Suppressor macrophage (primary cell): ENCODE results near the gene PNMA8C.
"Not testable (repeated sequence)": the region's sequence is repeated elsewhere in the genome, so short reads cannot be mapped to it uniquely, and the experiment has no call there.

ENCODE experiments used
- DNase-seq, 4 experiments: peaks; one replicate each; pipeline ENCODE4 v3.0.0-alpha.2; 2020 to 2022

The PNMA8C gene

GRCh38 chr19:46411088-46411924, 17.4 kb downstream of the PNMA8C start:
- no peak for DNase-seq

DNA sequence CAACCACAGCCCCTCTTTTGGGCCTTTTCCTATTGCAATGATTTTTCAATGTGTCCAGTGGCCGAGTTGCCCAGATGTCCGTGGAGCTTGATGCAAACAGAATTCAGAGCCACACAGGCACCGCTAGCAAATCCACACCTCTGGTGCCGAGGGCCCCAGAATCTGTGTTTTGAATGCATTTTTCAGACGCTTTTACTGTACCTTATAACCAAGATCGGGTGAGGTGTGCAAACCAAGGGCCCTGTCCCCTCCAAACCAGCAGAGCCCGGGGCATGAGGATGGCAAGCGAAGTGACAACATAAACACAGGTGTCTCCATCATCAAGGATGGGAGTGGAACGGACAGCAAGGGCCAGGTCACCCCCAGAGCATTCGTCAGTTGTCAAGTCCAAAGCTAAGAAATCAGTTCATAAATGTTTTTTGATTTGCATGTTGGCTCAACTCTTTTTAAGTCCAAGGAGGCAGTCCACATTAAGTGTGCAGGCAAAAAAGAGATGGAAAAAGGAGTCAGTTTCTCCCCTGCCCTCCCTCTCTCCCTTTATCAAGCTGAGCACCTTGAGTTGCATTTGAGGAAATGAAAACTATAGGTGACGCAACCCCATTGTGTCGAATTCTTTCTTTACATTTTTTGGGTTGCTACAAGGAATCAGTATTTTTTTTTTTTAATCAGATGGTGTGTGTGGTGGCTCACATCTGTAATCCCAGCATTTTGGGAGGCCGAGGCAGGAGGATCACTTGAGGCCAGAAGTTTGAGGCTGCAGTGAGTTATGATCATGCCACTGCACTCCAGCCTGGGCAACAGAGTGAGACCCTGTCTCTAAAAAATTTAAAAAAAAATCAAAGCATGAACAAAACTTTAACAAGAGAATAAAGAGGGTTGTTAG, 18.3 kb downstream of the PNMA8C start:
- DNase-seq, result no peak

DNA sequence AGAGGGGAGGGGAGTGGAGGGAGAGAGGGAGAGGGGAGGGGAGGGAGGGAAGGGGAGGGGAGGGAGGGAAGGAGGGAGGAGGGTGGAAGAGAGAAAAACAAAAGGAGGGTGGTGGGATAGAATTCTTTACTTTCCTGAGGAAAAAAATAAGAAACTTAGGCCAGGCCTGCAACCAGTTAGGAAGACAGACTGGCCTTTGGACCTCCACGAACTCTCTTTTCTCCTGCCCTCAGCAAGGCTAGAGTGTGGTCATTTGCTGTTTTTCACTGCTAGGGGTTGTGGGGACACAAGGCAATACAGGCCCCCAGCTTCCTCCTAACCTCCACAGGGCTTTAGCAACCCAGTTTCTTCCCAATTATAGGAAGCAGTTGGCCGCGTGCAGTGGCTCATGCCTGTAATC, 19.5 kb downstream of the PNMA8C start:
- DNase-seq, result no peak

DNA sequence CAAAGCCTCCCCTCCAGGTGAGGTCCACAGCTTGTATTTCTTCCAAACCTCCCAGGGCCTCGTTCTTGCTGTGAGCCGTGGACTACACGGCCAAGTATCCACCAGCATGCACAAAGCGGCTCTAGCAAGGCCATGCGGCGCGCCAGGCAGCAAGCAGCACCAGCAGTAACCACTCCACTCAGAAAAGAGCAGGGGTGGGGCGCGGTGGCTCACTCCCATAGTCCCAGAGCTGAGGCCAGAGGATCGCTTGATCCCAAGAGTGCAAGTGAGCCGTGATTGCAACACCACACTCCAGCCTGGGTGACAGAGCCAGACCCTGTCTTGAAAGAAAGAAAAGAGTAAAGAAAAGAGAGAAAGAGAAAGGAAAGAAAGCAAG, 20.1 kb downstream of the PNMA8C start:
- no peak for DNase-seq

DNA sequence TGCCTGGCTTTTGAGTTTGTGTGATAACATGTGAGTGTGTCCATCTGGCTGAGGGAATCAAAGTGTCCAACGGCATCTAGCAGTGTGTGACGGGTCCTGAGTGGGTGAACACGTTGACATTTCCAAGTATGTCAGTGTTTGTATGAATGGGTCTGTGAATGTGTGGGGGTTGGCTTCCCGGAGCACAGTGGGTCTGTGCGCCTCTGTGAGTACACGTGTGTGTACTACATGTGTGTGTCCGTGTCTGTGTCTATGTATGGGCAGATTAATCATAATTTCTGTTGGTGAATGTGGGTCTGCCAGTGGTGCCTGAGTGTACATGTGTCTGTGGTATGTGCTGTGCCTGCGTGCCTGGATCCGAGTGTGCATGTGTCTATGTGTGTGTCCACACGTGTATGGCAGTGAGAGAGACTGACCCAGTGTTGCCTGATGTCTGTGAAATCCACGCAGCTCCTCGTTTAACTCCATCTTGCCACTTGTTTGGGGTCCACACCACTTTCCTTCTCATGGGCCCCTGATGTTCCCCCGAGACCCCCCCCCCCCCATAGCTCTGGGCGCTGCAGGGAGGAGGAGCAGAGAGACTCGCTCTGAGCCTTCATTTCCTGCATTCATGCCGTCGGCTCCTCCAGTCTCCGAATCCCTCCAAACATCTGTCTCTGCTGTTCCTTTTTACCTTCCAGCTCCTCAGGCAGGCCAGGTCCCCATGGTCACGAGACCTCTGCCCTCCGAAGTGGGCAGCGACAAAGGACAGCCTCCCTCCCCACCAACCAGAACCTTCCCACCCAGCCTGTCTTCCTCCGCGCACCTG, 20.7 kb downstream of the PNMA8C start:
- no peak for DNase-seq

DNA sequence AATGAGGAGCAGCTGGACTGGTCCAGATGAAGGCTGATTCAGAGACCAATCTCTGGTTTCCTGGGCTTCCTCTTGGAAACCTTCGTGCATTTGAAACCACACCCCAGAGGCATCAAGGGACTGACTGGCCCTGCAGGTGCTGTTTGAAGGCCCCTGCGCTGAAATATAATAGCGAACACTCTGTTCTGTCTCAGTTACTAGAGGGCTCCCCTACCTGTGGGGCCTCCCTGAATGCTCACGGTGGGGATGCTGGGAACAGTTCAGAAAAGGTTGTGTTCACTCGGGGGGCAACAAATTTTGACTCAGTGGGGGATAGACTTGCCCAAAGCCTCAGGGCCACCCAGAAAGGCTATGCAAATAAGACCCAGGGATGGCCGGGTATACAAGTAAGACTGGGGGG, 21.8 kb downstream of the PNMA8C start:
- no peak for DNase-seq

DNA sequence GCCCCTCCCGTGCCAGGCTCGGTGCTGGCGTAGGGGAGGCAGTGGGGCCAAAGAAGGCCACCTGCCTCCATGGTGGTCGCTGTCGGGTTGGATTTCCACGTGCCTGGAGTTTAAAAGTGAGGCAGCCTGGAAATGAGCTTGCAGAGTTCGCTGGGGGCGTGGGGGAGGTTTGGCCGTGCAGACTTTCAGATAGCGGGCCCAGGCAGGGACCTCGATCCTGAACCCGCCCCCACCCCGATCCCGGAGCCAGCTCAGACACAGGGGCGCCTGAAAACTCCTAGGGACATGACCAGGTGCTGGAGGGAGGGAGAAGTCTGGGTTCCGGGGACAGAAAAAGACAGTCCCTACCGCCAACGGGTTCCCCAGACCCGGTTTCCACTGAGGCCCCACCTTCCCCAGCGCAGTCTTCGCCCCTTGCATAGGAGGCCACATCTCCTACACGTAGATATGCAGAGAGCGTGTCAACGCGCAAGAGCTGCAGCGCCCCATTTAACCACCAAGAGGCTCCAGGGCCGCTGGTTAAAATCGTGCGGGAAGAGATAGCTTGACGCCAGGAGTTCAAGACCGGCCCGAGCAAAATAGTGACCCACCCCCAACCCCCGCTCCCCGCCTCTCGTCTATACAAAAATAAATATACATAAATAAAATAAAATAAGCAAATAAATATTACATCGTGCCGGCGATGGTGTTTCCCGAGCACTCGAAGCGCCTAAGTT, 23.8 kb downstream of the PNMA8C start:
- DNase-seq, result no peak

DNA sequence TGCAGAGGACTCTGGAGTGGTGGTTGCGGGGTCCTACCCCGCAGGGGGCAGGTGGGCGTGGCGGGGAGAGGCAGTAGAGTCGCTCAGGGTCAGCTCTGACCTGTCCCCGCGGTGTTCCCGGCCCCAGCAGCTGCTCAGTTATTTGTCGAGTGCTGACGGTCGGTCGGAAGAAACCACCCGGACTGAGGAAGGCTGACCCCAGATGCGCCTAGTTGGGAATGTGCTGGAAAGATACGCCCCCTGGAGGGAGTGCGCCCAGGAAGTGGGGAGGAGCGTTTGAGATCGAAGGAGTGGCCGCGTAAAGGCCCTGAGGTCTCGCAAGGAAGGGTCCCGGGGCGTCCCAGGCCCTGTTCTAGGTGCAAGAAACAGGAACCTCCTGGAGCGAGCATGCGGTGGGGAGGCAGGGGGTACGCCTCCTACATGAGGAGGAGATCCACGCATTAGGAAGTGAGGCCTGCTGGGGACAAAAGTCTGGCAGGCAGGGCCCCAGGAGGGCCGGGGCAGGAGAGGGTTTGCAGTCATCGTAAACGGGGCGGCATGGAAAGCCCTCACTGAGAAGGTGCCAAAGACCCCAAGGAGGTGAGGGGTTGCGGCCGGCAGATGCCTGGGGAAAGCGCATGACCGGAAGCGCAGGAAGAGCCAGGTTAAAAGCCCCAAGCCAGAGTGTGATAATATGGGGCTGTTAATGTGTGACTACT, 24.5 kb downstream of the PNMA8C start:
- peak in 3 of 4 experiments; percentile 22 to 40 (median 29) for DNase-seq

DNA sequence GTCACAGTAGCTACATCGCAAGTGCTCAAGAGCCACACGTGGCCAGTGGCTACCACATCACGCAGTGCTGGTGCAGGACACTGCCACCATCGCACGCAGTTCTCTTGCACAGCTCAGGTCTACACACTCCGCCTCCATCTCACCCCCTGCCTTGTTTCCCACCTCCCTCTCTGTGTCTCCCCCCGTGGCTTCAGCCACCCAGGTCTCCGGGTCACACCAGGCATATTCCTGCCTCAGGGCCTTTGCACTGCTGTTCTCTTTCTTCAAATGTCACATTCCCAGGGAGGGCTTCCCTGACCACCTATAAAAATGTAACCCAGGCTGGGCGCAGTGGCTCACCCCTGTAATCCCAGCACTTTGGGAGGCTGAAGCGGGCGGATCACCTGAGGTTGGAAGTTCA, 26.0 kb downstream of the PNMA8C start:
- no peak for DNase-seq

DNA sequence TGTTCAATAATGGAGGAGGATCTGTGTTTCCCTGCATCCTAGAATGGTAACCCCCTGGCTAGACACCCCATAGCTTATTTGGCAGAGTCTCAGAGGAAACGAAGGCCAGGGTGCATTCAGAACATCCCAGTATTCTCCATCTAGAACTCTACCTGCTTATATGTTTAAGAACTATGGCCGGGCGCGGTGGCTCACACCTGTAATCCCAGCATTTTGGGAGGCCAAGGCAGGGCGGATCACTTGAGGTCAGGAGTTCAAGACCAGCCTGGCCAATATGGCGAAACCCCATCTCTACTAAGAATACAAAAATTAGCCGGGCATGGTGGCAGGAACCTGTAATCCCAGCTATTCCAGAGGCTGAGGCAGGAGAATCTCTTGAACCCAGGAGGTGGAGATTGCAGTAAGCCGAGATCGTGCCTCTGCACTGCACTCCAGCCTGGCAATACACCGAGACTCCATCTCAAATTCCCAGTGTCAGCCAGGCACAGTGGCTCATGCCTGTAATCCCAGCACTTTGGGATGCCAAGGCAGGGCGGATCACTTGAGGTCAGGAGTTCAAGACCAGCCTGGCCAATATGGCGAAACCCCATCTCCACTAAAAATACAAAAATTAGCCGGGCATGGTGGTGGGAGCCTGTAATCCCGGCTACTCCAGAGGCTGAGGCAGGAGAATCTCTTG, 30.8 kb downstream of the PNMA8C start:
- not testable (repeated sequence) for DNase-seq

DNA sequence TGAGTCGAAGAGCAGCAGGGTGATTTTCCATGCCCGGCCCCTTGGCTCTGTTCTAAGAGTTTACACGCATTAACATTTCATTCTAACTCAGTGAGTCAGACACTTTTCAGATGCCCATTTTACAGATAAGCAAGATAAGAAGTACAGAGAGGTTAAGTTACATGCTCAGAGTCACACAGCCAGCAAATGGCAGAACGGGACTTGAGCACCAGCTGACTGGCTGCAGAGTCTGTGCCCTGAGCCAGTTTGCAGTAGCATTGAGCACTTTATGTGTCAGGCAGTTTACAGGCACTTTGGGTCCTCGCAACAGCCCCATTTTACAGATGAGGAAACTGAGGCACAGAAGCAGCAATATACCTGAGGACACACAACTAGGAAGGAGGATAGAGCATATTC, 34.3 kb downstream of the PNMA8C start:
- DNase-seq, result no peak

- no peak for DNase-seq
Observed at GRCh38 chr19:46393456-46394401, 35.0 kb downstream of the PNMA8C start.

DNA sequence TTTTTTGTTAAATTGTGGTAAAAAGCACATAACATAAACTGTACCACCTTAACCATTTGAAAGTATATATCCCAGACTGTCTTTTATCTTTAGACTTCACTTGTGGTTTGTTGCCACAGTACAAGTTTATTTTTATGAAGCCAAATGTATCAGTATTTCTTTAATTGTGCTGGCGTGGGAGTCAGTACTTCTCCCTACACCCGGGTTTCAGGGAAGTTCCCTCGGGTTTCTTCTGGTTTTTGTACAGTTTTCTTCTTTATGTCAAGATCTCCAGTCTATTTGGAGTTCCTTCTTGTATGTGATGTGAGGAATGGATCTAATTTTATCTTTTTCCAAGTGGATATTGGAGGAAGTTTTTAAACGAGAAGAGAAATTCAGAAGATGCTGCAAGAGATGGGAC, 35.9 kb downstream of the PNMA8C start:
- peak; percentile 41 to 60 (median 53) for DNase-seq

DNA sequence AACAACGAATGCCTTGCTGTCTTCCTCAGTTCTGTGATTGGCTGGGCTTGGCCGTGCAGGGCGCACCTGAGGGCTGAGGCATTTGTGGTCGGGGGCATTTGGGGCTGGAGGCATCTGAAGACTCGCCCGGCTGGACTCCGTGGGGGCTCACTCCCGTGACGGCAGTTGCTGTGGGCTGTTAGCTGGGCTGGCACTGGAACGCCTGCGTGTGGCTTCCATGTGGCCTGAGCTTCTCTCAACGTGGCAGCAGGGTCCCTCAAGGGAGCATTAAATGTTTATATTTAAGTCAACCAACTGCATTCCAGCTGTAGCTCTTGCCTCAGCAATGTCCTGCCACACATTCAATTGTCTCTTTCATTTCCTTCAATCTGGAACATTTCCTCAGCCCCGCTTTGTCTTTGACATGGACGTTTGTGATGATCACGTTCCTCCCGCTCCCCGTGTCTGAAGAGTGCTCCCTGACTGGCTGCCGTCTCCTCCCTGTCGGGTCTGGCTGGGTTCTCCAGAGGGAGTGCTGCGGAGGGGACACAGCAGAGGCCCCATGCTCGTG, 36.4 kb downstream of the PNMA8C start:
- no peak for DNase-seq

- no peak for DNase-seq
Observed at GRCh38 chr19:46391296-46392251, 37.2 kb downstream of the PNMA8C start.

- DNase-seq, result no peak
Observed at GRCh38 chr19:46390866-46391265, 37.9 kb downstream of the PNMA8C start.

DNA sequence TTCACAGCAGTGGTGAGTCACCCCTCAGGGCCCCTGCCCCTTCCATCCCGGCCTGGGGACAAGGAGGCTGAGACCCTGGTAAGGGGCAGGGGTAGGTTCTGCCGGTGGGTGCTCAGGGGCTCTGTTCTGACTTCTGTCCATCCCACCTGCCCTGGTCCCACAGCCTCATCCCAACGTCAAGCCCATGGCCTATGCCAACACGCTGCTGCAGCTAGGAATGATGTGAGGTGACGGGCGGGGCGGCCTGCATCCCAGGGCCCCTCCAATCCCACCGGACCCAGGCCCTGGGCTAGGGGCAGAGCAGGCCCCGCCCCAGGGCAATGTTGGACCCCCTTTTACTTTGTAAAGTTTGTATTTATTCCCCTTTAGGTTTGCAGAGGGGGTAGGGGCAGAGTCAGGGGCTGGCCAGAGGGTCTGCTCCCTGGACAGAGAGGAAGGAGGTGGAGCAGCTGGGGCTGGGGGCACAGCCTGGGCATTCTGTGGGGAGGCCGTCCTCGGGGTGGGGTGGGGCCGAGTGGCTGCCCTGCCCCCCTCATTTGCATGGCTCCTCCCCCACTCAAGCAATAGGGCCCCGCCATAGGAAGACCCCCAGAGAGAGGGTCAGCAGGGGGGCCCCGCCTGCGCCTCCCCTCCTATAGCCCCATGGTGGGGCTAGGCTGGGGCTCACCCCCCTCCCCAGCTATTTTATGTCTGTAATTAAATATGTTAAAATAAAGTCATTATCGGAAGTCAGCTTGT, 38.4 kb downstream of the PNMA8C start:
- DNase-seq, result no peak
